Breast epithelium (tissue), 3 donors: ENCODE data around the gene YJEFN3.

Experiments used
- CTCF ChIP-seq, 3 donors: fragments of 450-650 bp; IDR thresholded peaks; one replicate each; pipeline ENCODE4 v1.5.1; 2016 to 2017; ENCODE audit warnings: antibody characterized with exemption in 3 of 3, mild to moderate bottlenecking in 3 of 3, moderate library complexity in 3 of 3
- POLR2A ChIP-seq: fragments of 450-650 bp; IDR thresholded peaks from one replicate; pipeline ENCODE4 v1.6.1; 2016; ENCODE audit warnings: antibody characterized with exemption, mild to moderate bottlenecking, moderate library complexity
- POLR2AphosphoS5 ChIP-seq, 3 donors: sonication (generic); formaldehyde crosslinking; IDR thresholded peaks; one replicate each; pipeline ENCODE4 v1.6.1; 2017; ENCODE audit warnings: antibody characterized with exemption in 3 of 3

DNA sequence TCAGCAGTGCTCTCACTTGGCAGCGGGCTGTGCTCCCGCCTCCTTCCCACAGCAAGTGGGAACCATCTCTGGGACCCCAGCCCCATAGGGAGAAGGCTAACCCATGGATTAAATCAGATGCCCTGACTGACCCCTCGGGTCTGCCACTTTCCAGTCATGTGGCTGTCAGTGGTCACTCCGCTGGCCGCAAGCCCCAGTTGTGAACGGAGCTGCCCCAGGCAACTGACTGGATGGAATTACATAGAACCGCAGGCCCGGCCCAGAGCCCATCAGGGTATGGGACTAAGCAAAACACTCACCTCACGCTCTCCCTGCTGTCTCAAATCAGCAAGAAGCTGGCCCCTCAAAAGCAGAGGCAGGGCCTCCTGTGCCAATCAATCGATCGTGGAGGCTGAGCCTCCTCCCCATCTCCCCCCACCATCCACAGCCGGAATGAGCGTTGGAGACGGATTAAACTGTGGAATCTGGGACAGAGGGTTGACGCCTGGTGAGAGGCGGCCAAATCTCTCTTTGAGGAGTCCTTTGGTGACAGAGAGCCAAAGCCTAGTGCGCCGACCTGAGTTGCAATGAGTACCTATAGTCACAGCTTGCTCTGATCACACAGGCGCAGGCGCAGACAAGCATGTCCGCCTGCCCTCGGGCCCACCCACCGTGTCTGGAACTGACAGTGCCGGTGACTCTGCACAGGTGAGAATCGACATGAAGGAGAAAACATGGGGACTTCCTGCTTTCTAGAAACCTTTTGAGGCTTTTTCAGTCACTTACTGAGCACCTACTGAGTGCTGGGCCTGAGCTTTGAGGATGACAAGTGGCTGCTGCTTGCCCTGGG is 51.0 kb downstream of the YJEFN3 start:
- TF ChIP-seq CTCF (IDR thresholded peaks at IDR 0.05): no peak
- no peak for TF ChIP-seq POLR2AphosphoS5 (IDR thresholded peaks at IDR 0.05)
- TF ChIP-seq POLR2A: no peak
